GM10266 (cell line): ENCODE results near the gene CIB4.

Experiments used
- DNase-seq: peaks from one replicate; pipeline ENCODE4 v3.0.0; 2012; ENCODE audit errors: extremely low spot score
- CTCF ChIP-seq: IDR thresholded peaks from 2 replicates; pipeline ENCODE4 v1.5.1; 2012; ENCODE audit warnings: mild to moderate bottlenecking, low read depth; ENCODE audit not compliant: control insufficient read depth, insufficient read depth; ENCODE audit errors: missing control alignments

The CIB4 gene

DNA sequence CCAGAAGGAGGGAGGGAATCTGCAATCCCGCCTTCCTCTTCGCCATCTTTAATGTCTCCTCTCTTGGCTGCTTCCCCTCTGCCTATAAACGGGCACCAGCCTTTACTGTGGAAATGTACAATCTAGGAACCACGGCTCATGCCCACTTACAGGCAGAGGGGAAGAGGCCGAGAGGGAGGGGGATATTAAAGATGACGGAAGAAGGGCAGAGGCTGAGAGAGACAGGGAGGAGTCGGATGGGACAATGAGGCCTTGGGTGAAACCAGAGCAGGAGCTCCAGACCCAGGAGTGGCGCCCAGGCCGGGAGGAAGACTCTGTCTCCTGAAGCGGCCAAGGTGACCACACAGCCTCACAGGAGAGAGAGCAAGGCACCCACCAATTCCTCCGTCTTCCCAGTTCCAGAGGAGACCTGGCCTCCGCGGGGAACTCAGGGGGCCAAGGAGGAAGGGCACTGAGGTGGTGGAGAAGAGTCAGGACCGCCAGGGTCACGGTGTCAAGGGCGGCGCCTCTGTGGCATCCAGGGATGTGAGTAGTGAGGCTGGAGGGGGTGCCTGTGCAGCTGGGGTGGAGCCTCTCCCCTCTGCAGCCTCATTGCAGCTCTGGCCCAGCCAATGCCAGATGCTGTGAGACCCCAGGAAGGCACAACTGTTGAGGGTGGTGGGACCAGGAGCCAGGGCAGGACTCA lies 67.8 kb downstream of the CIB4 start:
- DNase-seq: no peak
- TF ChIP-seq CTCF: no peak

DNA sequence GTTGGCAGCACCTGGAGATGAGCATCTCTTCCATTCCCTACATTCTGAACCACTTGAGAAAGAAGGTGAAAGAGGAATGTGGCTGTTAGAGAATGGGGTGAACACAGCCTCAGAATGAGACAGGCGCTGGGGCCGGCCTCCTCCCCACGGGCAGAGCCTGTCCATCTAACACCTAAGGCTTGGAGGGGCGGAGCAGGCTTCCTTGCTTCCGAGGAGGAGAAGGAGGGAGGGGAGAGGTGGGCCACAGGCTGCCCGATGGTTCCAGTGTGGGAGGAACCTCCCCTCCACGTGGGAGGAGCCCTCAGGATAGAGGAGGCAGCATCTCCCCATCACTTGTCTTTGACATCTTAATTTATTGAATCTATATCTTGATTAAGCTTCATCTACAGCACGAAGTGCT lies 68.6 kb downstream of the CIB4 start:
- TF ChIP-seq CTCF: no peak
- no peak for DNase-seq

DNA sequence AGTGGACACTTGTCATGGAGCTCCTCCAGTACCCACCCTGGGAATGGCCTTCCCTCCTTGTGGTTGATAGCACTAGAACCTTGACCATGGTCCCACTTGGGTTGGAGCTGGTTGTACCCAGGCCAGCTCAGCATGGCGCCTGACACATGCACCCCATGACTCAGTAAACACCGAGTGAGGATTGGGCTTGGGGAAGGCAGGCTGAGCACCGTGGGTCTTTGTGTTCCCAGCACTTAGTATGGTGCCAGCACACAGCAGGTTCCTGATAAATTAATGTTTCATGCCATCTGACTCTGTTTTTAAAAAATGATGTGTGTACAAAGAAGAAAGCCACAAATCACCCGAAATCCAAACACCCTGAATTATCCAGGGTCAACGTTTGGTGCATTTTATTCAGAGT lies 69.8 kb downstream of the CIB4 start:
- DNase-seq: no peak
- no peak for TF ChIP-seq CTCF

DNA sequence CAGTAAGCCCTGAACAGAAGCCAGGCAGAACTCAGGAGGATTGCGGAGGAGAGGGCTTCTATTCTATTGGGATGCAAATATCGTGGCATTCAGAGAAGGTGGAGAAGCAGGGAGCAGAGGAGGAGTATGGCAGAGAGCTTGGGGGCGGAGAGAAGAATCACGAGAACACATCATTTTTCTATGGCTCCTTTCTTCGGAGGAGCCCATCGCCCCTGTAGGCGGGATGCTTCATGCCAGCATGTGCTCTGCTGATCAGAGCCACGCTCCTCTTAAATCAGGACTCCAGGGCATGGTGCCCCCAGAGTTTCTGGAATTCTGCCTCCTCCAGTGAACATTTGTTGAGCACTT lies 71.1 kb downstream of the CIB4 start:
- TF ChIP-seq CTCF: no peak
- DNase-seq: no peak

DNA sequence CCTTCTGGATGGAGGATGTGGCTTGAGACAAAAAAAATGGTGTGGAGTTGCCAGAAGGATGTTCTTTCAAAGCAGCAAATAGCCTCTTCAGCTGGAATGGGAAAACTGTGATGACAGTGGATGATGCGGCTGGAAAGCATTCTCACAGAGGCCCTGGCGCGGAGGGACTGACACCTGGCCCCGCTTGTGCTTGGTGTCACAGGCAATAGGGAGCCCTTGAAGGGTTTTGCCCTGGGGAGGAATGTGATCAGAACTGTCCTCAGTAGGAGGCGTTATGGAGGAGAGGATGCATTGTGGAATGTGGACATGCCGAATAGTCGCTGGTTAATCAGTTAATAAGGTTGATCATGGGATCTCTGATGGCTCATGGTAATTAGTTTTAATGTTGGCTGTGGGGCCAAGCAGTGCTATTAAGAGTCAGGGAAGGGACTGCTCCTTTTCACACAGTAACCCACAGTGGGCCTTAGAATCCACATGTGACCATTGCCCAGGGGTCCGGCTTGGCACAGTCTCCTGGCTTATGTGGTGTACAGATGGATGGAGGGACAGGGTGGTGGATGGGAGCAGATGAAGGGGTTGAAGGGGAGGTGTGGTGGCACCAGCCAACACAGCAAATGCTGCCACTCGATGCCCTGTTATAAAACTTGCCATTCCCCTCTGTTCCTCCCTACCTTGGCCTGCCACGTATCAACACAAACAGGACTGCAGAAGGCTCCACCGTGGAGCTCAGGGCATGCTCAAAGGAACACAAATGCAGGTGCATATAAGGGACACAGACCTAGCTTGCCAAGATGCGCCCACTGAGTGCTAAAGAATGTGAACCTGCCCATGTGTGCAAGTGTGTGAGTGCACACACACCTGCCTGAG lies 71.7 kb downstream of the CIB4 start:
- no peak for TF ChIP-seq CTCF
- no peak for DNase-seq

DNA sequence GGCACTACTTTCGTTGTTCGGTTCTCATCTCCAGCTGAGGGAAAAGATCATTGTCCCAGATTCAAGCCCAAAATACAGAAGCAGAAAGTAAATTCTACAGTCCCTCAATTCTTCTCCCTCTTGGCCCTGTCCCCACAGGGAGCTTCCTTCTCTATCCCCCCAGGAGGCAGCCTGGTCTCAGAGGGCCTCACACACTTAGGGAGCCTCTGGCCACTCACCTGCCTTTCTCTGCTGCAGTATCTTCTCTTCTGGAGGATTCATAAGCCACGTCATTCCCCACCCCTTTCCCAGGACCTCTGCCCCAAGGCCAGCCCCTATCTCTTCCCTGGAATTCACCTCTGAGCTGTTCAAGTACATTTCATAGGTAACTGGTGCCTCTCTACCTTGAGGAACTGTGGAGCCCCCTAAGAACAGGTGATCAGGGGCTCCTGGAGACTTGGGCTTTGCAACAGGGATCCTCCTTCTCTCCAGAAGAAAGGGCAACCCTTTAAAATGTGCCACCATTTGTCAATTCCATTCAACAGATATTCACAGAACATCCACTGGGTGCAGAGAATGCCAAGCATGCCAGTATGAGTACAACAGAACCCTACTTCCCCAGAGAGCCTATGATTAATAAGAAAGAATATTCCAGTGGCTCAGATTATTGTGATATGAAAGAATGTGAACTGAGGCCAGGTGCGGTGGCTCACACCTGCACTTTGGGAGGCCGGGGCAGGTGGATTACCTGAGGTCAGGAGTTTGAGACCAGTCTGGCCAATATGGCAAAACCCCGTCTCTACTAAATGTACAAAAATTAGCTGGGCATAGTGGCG lies 72.9 kb downstream of the CIB4 start:
- DNase-seq: no peak
- TF ChIP-seq CTCF: no peak
